KOPT-K1 (cell line): Measurements from ENCODE around the gene CDC5L.
"Not testable (repeated sequence)": the region's sequence is repeated elsewhere in the genome, so short reads cannot be mapped to it uniquely, and the experiment has no call there.

ENCODE experiments used
- H3K27ac ChIP-seq: fragments of 200-600 bp; sonication (generic); 2 replicates; pipeline ENCODE4 v1.5.1; 2016; ENCODE audit warnings: antibody characterized with exemption, mild to moderate bottlenecking, low read depth, low read length; ENCODE audit not compliant: poor library complexity, severe bottlenecking
- H3K36me3 ChIP-seq: fragments of 200-600 bp; sonication (generic); 2 replicates; pipeline ENCODE4 v1.5.1; 2017; ENCODE audit warnings: antibody characterized with exemption, mild to moderate bottlenecking, low read length, moderate library complexity; ENCODE audit not compliant: insufficient read depth
- H3K9me3 ChIP-seq: fragments of 200-600 bp; sonication (generic); 2 replicates; pipeline ENCODE4 v1.5.1; 2017; ENCODE audit warnings: antibody characterized with exemption, low read length, mild to moderate bottlenecking; ENCODE audit not compliant: insufficient read depth, poor library complexity, severe bottlenecking

CDC5L gene

GRCh38 chr6:44387346-44388134, at the start of gene CDC5L:
Gene CDC5L, plus strand, starts transcription at chr6:44387706. Its CDS starts 118 bp downstream, at chr6:44387824.
- Histone ChIP-seq H3K9me3 (no peaks in the 10 kb centered on the region), H3K36me3 (peaks cover 33% of the 10 kb centered on the region), H3K27ac (peak within 1 kb of the TSS; percentile 90)

DNA sequence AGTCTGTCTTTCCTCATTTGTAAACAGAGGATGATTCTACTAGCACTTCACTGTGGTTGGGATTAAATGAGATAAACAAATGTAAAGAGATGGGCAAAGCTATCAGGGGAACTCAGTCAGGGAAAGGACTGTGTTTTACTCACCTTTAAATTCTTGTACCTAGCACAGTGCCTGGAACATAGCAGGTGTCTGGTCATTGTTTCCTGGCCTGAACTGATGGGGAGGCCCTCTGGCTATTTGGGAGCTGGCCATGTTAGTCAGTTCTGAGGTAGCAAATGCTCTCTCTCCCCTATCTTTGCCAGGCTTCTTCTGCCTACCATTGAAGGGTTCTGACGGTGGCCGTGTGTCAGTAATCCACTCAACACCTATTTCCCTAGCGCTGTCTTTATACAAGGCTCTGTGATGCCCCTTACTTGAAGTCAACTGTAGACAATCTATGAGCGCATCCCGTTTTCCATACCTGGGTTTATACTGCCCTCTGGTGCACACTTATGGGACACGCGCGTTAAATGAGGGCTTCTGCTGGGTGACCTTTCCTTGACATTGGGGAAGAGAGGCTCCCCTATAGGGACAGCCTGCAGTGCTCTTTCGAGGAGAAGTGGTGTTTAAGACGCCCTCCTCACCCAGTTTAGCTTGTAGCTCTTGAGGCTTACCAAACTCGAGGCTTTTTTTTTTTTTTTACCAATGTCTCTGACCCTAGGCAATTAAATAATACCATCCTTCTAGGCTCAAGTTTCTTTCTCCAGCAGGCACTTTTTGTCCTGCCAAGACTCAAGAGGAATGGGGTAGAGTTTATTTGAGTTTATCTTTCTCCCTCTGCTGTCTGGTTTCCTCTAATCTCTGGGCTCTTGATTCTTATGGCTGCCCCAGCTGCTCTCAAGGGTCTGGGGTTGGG, 49.0 kb upstream of the CDC5L start:
- Histone ChIP-seq H3K36me3 (no peaks in the 10 kb centered on the region), H3K27ac (no peak overlapping the region), H3K9me3 (no peaks in the 10 kb centered on the region)

DNA sequence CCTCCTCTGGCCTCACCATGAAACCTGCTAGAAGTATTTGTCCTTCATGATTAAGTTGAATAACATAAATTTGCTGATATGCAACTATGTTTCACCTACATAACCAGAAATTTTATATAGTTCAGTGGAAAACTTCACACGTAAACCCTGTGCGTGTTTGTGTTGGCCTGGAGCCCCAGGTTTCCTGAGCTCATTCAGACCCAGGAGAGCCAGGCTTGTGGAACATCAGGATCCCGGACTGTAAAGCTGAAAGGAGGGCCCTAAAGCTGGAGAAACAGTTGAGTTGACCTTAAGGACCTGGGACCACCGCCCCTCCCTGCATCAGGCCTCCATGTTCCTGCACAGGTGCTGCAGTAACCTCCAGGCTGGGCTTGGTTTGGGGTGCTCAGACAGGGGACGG, 48.2 kb upstream of the CDC5L start:
- no peaks in the 10 kb centered on the region for H3K36me3 ChIP-seq
- no peak overlapping the region for H3K27ac ChIP-seq
- H3K9me3 ChIP-seq = no peaks in the 10 kb centered on the region

DNA sequence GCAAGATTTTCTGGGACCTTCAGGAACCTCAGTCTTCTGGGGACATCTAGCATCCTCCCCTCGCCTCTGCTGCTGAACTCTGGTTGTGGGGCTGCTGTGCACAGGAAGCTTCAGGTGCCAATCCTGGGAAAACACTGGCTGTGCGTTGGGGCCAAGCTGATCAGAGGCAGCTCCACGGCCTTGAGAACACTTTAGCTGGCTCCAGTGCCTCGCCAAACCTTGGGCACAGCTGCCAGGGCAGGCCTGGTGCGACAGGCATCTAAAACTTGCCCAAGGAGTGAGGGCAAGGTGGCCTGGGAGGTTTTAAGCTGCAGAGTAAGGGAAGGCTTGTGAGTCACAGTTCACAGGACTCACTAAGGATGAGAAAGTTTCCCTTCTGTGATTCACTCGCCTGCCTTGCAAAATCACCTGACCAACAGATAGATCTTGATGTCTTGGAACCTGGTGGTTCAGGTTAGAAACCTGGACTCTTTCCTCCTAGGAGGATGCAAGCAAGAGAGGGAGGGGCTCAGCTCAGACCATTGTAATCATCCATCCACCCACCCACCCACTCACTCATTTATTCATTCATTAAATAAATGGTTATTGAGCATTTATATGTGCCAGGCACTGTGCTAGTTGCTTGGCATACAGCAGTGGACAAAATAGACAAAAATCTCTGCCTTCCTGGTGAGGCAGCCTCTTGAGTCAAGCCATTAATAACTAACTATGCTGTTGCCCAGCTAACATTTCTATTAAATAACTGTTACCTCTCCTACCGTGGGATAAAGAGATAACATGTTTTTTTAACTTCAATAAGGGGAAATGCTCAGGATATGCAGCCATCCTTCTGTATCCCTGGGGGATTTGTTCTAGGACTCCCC, 47.5 kb upstream of the CDC5L start:
- H3K27ac ChIP-seq = no peak overlapping the region
- H3K36me3 ChIP-seq = no peaks in the 10 kb centered on the region
- H3K9me3 ChIP-seq = no peaks in the 10 kb centered on the region

DNA sequence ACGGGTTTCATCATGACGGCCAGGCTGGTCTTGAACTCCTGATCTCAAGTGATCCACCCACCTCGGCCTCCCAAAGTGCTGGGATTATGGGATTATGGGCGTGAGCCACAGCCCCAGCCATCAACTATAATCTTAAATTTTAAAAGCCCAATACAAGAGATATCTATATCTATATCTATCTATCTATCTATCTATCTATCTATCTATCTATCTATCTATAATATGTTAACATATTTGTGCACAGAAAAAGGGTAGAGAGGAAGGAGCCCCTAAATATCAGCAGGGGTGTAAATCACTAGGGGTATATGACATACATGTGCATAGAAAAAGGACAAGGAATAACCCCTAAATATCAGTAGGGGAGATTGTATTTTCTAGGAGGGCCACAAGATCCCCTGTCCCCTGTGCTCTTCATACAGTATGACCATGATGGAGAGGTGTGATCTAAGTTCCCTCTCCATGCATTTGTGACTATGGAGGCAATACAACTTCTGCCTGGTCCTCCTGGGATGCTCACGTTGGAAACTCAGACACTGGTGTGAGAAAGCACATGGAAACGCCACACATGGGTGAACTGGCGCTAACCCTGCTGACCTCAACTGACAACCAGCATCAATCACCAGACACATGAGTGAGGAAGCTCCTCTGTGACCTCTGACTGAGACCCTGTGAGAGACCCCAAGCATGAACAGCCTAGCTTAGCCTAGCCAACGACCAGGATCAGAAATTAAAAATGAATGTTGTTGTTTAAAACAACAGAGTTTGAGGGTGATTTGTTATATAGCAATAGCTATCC, 46.2 kb upstream of the CDC5L start:
- H3K27ac ChIP-seq = no peak overlapping the region
- no peaks in the 10 kb centered on the region for H3K9me3 ChIP-seq
- no peaks in the 10 kb centered on the region for H3K36me3 ChIP-seq

- Histone ChIP-seq H3K27ac (no peak overlapping the region), H3K36me3 (no peaks in the 10 kb centered on the region), H3K9me3 (no peaks in the 10 kb centered on the region)
Measured at GRCh38 chr6:44342052-44342451, 45.5 kb upstream of the CDC5L start.

DNA sequence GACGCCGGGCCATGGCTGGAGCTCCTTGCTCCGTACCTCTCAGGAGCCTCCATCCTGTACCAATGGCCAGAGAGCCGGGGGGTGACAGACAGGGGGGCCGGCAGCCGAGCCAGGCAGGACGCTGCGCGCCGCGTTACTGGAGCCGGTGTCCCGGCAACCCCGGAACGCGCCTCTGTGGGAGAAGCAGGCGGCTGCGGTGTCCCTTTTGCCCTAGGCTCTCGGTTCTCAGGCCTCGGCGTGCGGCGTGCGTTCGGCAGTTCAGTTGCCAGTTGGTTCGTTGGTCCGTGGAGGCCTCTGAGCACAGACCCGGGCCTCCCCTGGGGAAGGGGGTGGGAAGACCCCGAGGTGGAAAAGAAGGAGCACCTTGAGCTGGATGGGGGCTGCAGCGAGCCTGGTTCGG, 45.0 kb upstream of the CDC5L start, which contains the start of gene SPATS1:
Gene SPATS1, plus strand, starts transcription at position 162 of the 400 bp plus-strand sequence. CDS start 446 bp downstream, outside the sequence.
- Histone ChIP-seq H3K9me3 (no peaks in the 10 kb centered on the region), H3K27ac (no peak within 1 kb of the TSS), H3K36me3 (no peaks in the 10 kb centered on the region)

- not testable (repeated sequence) for H3K27ac ChIP-seq, H3K9me3 ChIP-seq, H3K36me3 ChIP-seq
Measured at GRCh38 chr6:44346818-44347217, 40.7 kb upstream of the CDC5L start.

- Histone ChIP-seq H3K36me3 (no peaks in the 10 kb centered on the region), H3K9me3 (no peaks in the 10 kb centered on the region), H3K27ac (no peak overlapping the region)
Measured at GRCh38 chr6:44349904-44350649, 37.4 kb upstream of the CDC5L start.

GRCh38 chr6:44350650-44350994, 36.9 kb upstream of the CDC5L start:
- H3K36me3 ChIP-seq, H3K27ac ChIP-seq, H3K9me3 ChIP-seq: not testable (repeated sequence)

- H3K27ac ChIP-seq = no peak overlapping the region
- H3K36me3 ChIP-seq = no peaks in the 10 kb centered on the region
- H3K9me3 ChIP-seq = no peaks in the 10 kb centered on the region
Measured at GRCh38 chr6:44352259-44352658, 35.2 kb upstream of the CDC5L start.

GRCh38 chr6:44353336-44353735, 34.2 kb upstream of the CDC5L start:
- Histone ChIP-seq H3K27ac (no peak overlapping the region), H3K36me3 (no peaks in the 10 kb centered on the region), H3K9me3 (no peaks in the 10 kb centered on the region)

- H3K27ac ChIP-seq = no peak overlapping the region
- H3K36me3 ChIP-seq = no peaks in the 10 kb centered on the region
- no peaks in the 10 kb centered on the region for H3K9me3 ChIP-seq
Measured at GRCh38 chr6:44355640-44356039, 31.9 kb upstream of the CDC5L start.

DNA sequence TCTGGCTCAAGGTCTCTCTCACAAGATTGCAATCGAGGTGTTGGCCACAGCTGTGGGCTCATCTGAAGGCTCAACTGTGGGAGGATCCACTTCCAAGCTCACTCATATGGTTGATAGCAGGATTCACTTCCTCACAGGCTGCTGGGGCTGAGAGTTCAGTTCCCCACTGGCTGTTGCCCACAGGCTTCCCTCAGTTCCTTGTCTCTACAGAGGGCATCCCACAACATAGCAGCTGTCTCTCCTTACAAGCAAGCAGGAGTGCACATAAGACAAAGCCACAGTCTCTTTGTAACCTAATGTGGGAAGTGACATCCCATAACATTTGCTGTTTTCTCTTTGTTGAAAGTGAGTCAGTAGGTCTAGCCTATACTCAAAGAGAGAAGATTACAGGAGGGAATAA, 31.0 kb upstream of the CDC5L start:
- Histone ChIP-seq H3K27ac (no peak overlapping the region), H3K36me3 (no peaks in the 10 kb centered on the region), H3K9me3 (no peaks in the 10 kb centered on the region)
